ENCODE results near the gene CCDC146.
A peak's percentile ranks its signal among the peaks of the same experiment; 100 is the strongest.
"Not testable (repeated sequence)": the region's sequence is repeated elsewhere in the genome, so short reads cannot be mapped to it uniquely, and the experiment has no call there.

The CCDC146 gene

GRCh38 chr7:77152232-77152631 lies 29.8 kb downstream of the CCDC146 start:
- CTCF ChIA-PET; POLR2A ChIA-PET; DNase-seq; H3K36me3 ChIP-seq (ENCODE audit: control insufficient read depth in 4 of 4, insufficient read depth in 4 of 4, low read length in 3 of 4); H3K27ac ChIP-seq (ENCODE audit: insufficient read depth in 1 of 2, low read depth in 1 of 2, low read length in 2 of 2, poor library complexity in 1 of 2, severe bottlenecking in 2 of 2); H3K9me3 ChIP-seq (ENCODE audit: control extremely low read depth in 1 of 5, control insufficient read depth in 4 of 5, insufficient read depth in 2 of 5, low read depth in 1 of 5, low read length in 4 of 5); H3K27me3 ChIP-seq (replicated peaks in 2 of 5; ENCODE audit: control insufficient read depth in 4 of 5, insufficient read depth in 5 of 5, low read length in 4 of 5); H3K4me3 ChIP-seq (ENCODE audit: control insufficient read depth in 1 of 7, extremely low read depth in 1 of 7, insufficient read depth in 4 of 7, low read depth in 2 of 7, low read length in 6 of 7); H3K4me1 ChIP-seq (ENCODE audit: control extremely low read depth in 1 of 4, control insufficient read depth in 4 of 4, insufficient read depth in 4 of 4, low read length in 3 of 4): not testable (repeated sequence)

GRCh38 chr7:77154917-77155464 lies 32.6 kb downstream of the CCDC146 start:
- peak overlapping the region in 1 of 2 experiments; percentile 34 for H3K27ac ChIP-seq (ENCODE audit: insufficient read depth in 1 of 2, low read depth in 1 of 2, low read length in 2 of 2, poor library complexity in 1 of 2, severe bottlenecking in 2 of 2)
- POLR2A ChIA-PET; H3K27me3 ChIP-seq (replicated peaks in 2 of 5; ENCODE audit: control insufficient read depth in 4 of 5, insufficient read depth in 5 of 5, low read length in 4 of 5); H3K9me3 ChIP-seq (ENCODE audit: control extremely low read depth in 1 of 5, control insufficient read depth in 4 of 5, insufficient read depth in 2 of 5, low read depth in 1 of 5, low read length in 4 of 5); H3K36me3 ChIP-seq (ENCODE audit: control insufficient read depth in 4 of 4, insufficient read depth in 4 of 4, low read length in 3 of 4); H3K4me1 ChIP-seq (ENCODE audit: control extremely low read depth in 1 of 4, control insufficient read depth in 4 of 4, insufficient read depth in 4 of 4, low read length in 3 of 4); CTCF ChIA-PET; H3K4me3 ChIP-seq (ENCODE audit: control insufficient read depth in 1 of 7, extremely low read depth in 1 of 7, insufficient read depth in 4 of 7, low read depth in 2 of 7, low read length in 6 of 7): not testable (repeated sequence)
- peak in 2 of 3 donors; percentile 13 to 31 for DNase-seq
- WGBS (ENCODE audit: insufficient coverage), result no CpG with 5 or more reads among the region's 3 CpGs

- CTCF ChIA-PET; H3K27ac ChIP-seq (ENCODE audit: insufficient read depth in 1 of 2, low read depth in 1 of 2, low read length in 2 of 2, poor library complexity in 1 of 2, severe bottlenecking in 2 of 2); H3K27me3 ChIP-seq (replicated peaks in 2 of 5; ENCODE audit: control insufficient read depth in 4 of 5, insufficient read depth in 5 of 5, low read length in 4 of 5); H3K4me3 ChIP-seq (ENCODE audit: control insufficient read depth in 1 of 7, extremely low read depth in 1 of 7, insufficient read depth in 4 of 7, low read depth in 2 of 7, low read length in 6 of 7); H3K36me3 ChIP-seq (ENCODE audit: control insufficient read depth in 4 of 4, insufficient read depth in 4 of 4, low read length in 3 of 4); H3K9me3 ChIP-seq (ENCODE audit: control extremely low read depth in 1 of 5, control insufficient read depth in 4 of 5, insufficient read depth in 2 of 5, low read depth in 1 of 5, low read length in 4 of 5); POLR2A ChIA-PET; DNase-seq; H3K4me1 ChIP-seq (ENCODE audit: control extremely low read depth in 1 of 4, control insufficient read depth in 4 of 4, insufficient read depth in 4 of 4, low read length in 3 of 4): not testable (repeated sequence)
- WGBS (ENCODE audit: insufficient coverage), result no CpG with 5 or more reads among the region's 5 CpGs
Measured at GRCh38 chr7:77155601-77156377, 33.4 kb downstream of the CCDC146 start.

- CTCF ChIA-PET; H3K4me1 ChIP-seq (ENCODE audit: control extremely low read depth in 1 of 4, control insufficient read depth in 4 of 4, insufficient read depth in 4 of 4, low read length in 3 of 4); H3K9me3 ChIP-seq (ENCODE audit: control extremely low read depth in 1 of 5, control insufficient read depth in 4 of 5, insufficient read depth in 2 of 5, low read depth in 1 of 5, low read length in 4 of 5); H3K27ac ChIP-seq (ENCODE audit: insufficient read depth in 1 of 2, low read depth in 1 of 2, low read length in 2 of 2, poor library complexity in 1 of 2, severe bottlenecking in 2 of 2); DNase-seq; POLR2A ChIA-PET; H3K36me3 ChIP-seq (ENCODE audit: control insufficient read depth in 4 of 4, insufficient read depth in 4 of 4, low read length in 3 of 4); H3K4me3 ChIP-seq (ENCODE audit: control insufficient read depth in 1 of 7, extremely low read depth in 1 of 7, insufficient read depth in 4 of 7, low read depth in 2 of 7, low read length in 6 of 7); H3K27me3 ChIP-seq (replicated peaks in 2 of 5; ENCODE audit: control insufficient read depth in 4 of 5, insufficient read depth in 5 of 5, low read length in 4 of 5): not testable (repeated sequence)
- no CpG with 5 or more reads among the region's 1 CpG for WGBS (ENCODE audit: insufficient coverage)
Measured at GRCh38 chr7:77157034-77157433, 34.6 kb downstream of the CCDC146 start.

GRCh38 chr7:77157446-77157845 lies 35.0 kb downstream of the CCDC146 start:
- DNase-seq, result peak in 2 of 3 donors; percentile 40 to 54
- Histone ChIP-seq H3K27ac (ENCODE audit: insufficient read depth in 1 of 2, low read depth in 1 of 2, low read length in 2 of 2, poor library complexity in 1 of 2, severe bottlenecking in 2 of 2) (no peak overlapping the region), H3K9me3 (ENCODE audit: control extremely low read depth in 1 of 5, control insufficient read depth in 4 of 5, insufficient read depth in 2 of 5, low read depth in 1 of 5, low read length in 4 of 5) (no peaks in the 10 kb centered on the region), H3K27me3 (replicated peaks in 2 of 5; ENCODE audit: control insufficient read depth in 4 of 5, insufficient read depth in 5 of 5, low read length in 4 of 5) (no peaks in the 10 kb centered on the region), H3K36me3 (ENCODE audit: control insufficient read depth in 4 of 4, insufficient read depth in 4 of 4, low read length in 3 of 4) (no peaks in the 10 kb centered on the region), H3K4me1 (ENCODE audit: control extremely low read depth in 1 of 4, control insufficient read depth in 4 of 4, insufficient read depth in 4 of 4, low read length in 3 of 4) (peaks cover 0 to 4% (median 0%) of the 10 kb centered on the region in 4 experiments), H3K4me3 (ENCODE audit: control insufficient read depth in 1 of 7, extremely low read depth in 1 of 7, insufficient read depth in 4 of 7, low read depth in 2 of 7, low read length in 6 of 7) (no peak overlapping the region)
- ChIA-PET CTCF (no interaction called here), POLR2A (no interaction called here)
- 60% methylated on average over 1 of the region's 1 CpG for WGBS (ENCODE audit: insufficient coverage)

GRCh38 chr7:77171073-77171472 lies 48.7 kb downstream of the CCDC146 start:
- DNase-seq; H3K27ac ChIP-seq (ENCODE audit: insufficient read depth in 1 of 2, low read depth in 1 of 2, low read length in 2 of 2, poor library complexity in 1 of 2, severe bottlenecking in 2 of 2); H3K27me3 ChIP-seq (replicated peaks in 2 of 5; ENCODE audit: control insufficient read depth in 4 of 5, insufficient read depth in 5 of 5, low read length in 4 of 5); H3K36me3 ChIP-seq (ENCODE audit: control insufficient read depth in 4 of 4, insufficient read depth in 4 of 4, low read length in 3 of 4); POLR2A ChIA-PET; H3K4me1 ChIP-seq (ENCODE audit: control extremely low read depth in 1 of 4, control insufficient read depth in 4 of 4, insufficient read depth in 4 of 4, low read length in 3 of 4); H3K9me3 ChIP-seq (ENCODE audit: control extremely low read depth in 1 of 5, control insufficient read depth in 4 of 5, insufficient read depth in 2 of 5, low read depth in 1 of 5, low read length in 4 of 5); H3K4me3 ChIP-seq (ENCODE audit: control insufficient read depth in 1 of 7, extremely low read depth in 1 of 7, insufficient read depth in 4 of 7, low read depth in 2 of 7, low read length in 6 of 7); CTCF ChIA-PET: not testable (repeated sequence)
- WGBS (ENCODE audit: insufficient coverage), result 88% methylated on average over 2 of the region's 4 CpGs

- WGBS (ENCODE audit: insufficient coverage), result 90% methylated on average over 2 of the region's 6 CpGs
Measured at GRCh38 chr7:77172437-77173172, 50.2 kb downstream of the CCDC146 start.

More at GRCh38 chr7:77172437-77173172, 50.2 kb downstream of the CCDC146 start:
- H3K27me3 ChIP-seq (replicated peaks in 2 of 5; ENCODE audit: control insufficient read depth in 4 of 5, insufficient read depth in 5 of 5, low read length in 4 of 5); DNase-seq; H3K36me3 ChIP-seq (ENCODE audit: control insufficient read depth in 4 of 4, insufficient read depth in 4 of 4, low read length in 3 of 4); H3K4me3 ChIP-seq (ENCODE audit: control insufficient read depth in 1 of 7, extremely low read depth in 1 of 7, insufficient read depth in 4 of 7, low read depth in 2 of 7, low read length in 6 of 7); H3K4me1 ChIP-seq (ENCODE audit: control extremely low read depth in 1 of 4, control insufficient read depth in 4 of 4, insufficient read depth in 4 of 4, low read length in 3 of 4); POLR2A ChIA-PET; CTCF ChIA-PET; H3K9me3 ChIP-seq (ENCODE audit: control extremely low read depth in 1 of 5, control insufficient read depth in 4 of 5, insufficient read depth in 2 of 5, low read depth in 1 of 5, low read length in 4 of 5); H3K27ac ChIP-seq (ENCODE audit: insufficient read depth in 1 of 2, low read depth in 1 of 2, low read length in 2 of 2, poor library complexity in 1 of 2, severe bottlenecking in 2 of 2): not testable (repeated sequence)
